RWPE2 (cell line): ENCODE measurements around the gene PARP16.

Source experiments
- ATAC-seq: fragments of 200-7000 bp; cut with Tn5 transposase; 3 replicates; pipeline ENCODE4 v1.9.1; 2021; ENCODE audit warnings: low read depth
- DNase-seq: peaks from one replicate; pipeline ENCODE4 v3.0.0-alpha.2; 2020; ENCODE audit warnings: low spot score
- H3K27ac ChIP-seq: fragments of 450-650 bp; 2 replicates; pipeline ENCODE4 v1.5.1; 2017; ENCODE audit warnings: mild to moderate bottlenecking; ENCODE audit not compliant: poor library complexity, severe bottlenecking
- H3K27me3 ChIP-seq: fragments of 250-450 bp; sonication (Bioruptor Pico); 2 replicates; pipeline ENCODE4 v1.5.1; 2021; ENCODE audit warnings: mild to moderate bottlenecking, moderate library complexity; ENCODE audit not compliant: insufficient read depth, poor library complexity, severe bottlenecking
- H3K36me3 ChIP-seq: fragments of 250-450 bp; sonication (Bioruptor Pico); 2 replicates; pipeline ENCODE4 v1.5.1; 2020; ENCODE audit warnings: low read depth, mild to moderate bottlenecking, moderate library complexity
- H3K4me1 ChIP-seq: fragments of 250-450 bp; sonication (Bioruptor Pico); 2 replicates; pipeline ENCODE4 v1.5.1; 2021; ENCODE audit warnings: mild to moderate bottlenecking, moderate library complexity; ENCODE audit not compliant: insufficient read depth, poor library complexity, severe bottlenecking
- H3K4me3 ChIP-seq: fragments of 250-450 bp; sonication (Bioruptor Pico); 2 replicates; pipeline ENCODE4 v1.5.1; 2021; ENCODE audit warnings: mild to moderate bottlenecking, moderate library complexity; ENCODE audit not compliant: severe bottlenecking
- H3K9me3 ChIP-seq: fragments of 250-450 bp; sonication (Bioruptor Pico); 2 replicates; pipeline ENCODE4 v1.5.1; 2021; ENCODE audit warnings: mild to moderate bottlenecking, moderate library complexity; ENCODE audit not compliant: severe bottlenecking
- TF ChIP-seq, protein P1 (sequence below): fragments of 450-650 bp; IDR thresholded peaks from one replicate; pipeline ENCODE4 v1.5.1; 2017; ENCODE audit warnings: mild to moderate bottlenecking, moderate library complexity; ENCODE audit not compliant: poor library complexity, severe bottlenecking

Gene PARP16

DNA sequence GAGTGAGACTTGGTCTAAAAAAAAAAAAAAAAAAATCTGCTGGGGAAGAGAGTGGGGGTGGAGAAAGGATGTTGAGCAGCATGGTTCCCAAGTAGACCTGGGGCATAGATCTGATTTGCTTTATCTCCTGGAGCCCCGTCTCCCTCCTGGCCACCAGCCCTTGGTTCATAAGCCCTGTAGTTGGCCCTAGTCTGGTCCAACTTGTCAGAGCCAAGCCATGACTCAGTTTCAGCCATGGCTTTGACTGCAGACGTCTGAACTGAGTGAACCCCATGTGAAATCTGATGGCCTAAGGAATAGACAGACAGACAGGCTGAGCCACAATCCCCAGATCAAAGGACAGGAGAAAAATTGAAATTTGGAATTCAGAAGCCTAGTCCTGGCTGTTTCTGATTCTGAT lies 73.4 kb downstream of the PARP16 start:
- TF ChIP-seq, protein P1, sequence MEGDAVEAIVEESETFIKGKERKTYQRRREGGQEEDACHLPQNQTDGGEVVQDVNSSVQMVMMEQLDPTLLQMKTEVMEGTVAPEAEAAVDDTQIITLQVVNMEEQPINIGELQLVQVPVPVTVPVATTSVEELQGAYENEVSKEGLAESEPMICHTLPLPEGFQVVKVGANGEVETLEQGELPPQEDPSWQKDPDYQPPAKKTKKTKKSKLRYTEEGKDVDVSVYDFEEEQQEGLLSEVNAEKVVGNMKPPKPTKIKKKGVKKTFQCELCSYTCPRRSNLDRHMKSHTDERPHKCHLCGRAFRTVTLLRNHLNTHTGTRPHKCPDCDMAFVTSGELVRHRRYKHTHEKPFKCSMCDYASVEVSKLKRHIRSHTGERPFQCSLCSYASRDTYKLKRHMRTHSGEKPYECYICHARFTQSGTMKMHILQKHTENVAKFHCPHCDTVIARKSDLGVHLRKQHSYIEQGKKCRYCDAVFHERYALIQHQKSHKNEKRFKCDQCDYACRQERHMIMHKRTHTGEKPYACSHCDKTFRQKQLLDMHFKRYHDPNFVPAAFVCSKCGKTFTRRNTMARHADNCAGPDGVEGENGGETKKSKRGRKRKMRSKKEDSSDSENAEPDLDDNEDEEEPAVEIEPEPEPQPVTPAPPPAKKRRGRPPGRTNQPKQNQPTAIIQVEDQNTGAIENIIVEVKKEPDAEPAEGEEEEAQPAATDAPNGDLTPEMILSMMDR, result no peak
- Histone ChIP-seq H3K36me3 (no peaks in the 10 kb centered on the region), H3K4me3 (no peak overlapping the region), H3K4me1 (no peaks in the 10 kb centered on the region), H3K9me3 (no peaks in the 10 kb centered on the region), H3K27me3 (no peaks in the 10 kb centered on the region), H3K27ac (no peak overlapping the region)
- DNase-seq (no peak), ATAC-seq (no peak)

DNA sequence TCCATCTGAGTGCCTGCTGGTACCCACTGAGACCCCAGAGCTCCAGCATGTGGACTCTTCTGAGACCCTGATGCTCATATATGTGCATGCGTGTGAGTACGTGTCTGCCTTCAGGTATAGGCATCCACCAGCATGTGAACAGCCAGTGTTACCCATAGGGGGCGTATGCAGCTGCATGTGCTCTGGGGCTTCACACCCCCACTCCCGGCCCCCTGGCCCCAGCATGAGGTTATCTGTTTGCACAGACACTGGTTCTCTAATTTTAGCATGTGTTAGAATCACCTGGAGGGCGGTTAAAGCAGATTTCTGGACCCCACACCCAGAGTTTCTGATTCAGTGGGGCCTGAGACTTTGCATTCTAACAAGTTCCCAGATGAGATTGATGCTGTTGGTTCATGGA lies 74.6 kb downstream of the PARP16 start:
- TF ChIP-seq, protein P1, result peak; percentile 30
- H3K4me1 ChIP-seq, result no peaks in the 10 kb centered on the region
- no peaks in the 10 kb centered on the region for H3K36me3 ChIP-seq
- no peaks in the 10 kb centered on the region for H3K27me3 ChIP-seq
- H3K9me3 ChIP-seq, result no peaks in the 10 kb centered on the region
- no peak overlapping the region for H3K4me3 ChIP-seq
- ATAC-seq (no peak), DNase-seq (no peak)
- H3K27ac ChIP-seq, result no peak overlapping the region

DNA sequence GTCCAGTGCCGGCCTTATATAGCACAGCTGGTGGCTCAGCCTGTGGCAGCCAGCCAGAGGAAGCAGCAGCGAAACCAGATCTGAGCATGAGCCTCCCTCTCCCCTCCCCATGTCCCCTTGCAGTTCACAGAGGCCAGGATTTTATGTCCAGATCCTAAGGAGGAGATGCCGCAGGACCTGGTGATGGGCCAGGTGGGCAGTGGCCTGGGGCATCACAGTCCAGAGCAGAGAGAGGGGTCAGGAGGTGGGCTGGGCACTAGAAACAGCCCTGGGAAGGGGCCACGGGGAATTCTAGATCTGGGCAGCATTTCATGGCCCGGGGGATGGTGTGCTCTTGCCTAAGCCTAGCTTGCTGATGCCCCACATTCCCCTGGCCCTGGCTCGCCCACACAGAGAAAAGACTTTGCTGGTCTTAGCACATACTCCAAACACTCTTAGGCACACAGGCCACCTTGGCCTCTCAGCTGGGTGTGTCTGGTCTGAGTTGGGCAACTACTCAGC lies 75.2 kb downstream of the PARP16 start:
- H3K27ac ChIP-seq, result no peak overlapping the region
- no peaks in the 10 kb centered on the region for H3K27me3 ChIP-seq
- no peak overlapping the region for H3K4me3 ChIP-seq
- no peaks in the 10 kb centered on the region for H3K4me1 ChIP-seq
- no peaks in the 10 kb centered on the region for H3K9me3 ChIP-seq
- peak; percentile 13; the same call in 2 of the 3 replicates for ATAC-seq
- H3K36me3 ChIP-seq, result no peaks in the 10 kb centered on the region
- TF ChIP-seq, protein P1, result no peak
- no peak for DNase-seq

DNA sequence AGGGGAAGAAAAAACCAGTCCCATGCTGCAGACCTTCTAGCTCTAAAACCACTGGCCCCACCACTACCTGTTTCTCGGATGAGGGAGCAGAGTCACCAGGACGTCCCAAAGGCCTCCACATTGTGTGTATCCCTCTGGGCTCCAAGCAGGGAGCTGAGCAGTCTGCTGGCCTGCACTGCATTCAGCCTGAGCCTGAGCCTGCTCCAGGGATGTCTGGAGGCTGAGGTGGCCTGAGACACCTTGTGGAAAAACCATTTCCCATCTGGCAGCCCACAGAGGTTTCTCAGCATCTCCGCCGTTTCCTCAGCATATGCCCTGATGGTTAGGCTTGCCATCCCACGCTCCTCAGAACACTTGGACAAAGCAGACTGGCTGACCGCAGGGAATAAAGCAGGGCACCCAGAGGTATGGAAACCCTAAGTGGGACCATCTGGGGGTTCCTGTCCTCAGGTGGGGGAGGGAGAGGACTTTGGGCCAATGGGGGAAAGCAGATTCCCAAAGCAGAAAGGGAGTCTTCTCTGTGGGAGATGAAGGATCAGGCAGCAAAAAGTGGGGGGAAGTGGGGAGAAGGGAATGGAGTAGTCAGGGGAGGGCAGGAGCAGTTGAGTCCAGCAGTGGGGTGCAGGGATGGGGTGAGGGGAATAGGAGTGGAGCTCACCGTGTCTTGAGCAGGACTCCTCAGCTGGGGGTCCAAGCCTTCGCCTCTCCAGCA lies 75.8 kb downstream of the PARP16 start, which contains the start of gene CILP:
Gene CILP, minus strand, starts transcription at position 704 of the 712 bp plus-strand sequence. CDS start 1,718 bp downstream, outside the sequence.
- ATAC-seq, result no peak

More for the DNA sequence above, 75.8 kb downstream of the PARP16 start, which contains the start of gene CILP:
- Histone ChIP-seq H3K36me3 (no peaks in the 10 kb centered on the region), H3K4me1 (no peaks in the 10 kb centered on the region), H3K9me3 (no peaks in the 10 kb centered on the region), H3K4me3 (no peak within 1 kb of the TSS), H3K27me3 (no peaks in the 10 kb centered on the region), H3K27ac (no peak within 1 kb of the TSS)
- DNase-seq, result no peak
- TF ChIP-seq, protein P1, result no peak
